HepG2 (cell line): ENCODE measurements around the gene SLC4A11. TPM values are rescaled to one million over a fixed set of nuclear protein-coding genes. Genes with fewer than 3 reads are reported as not detected.

Experiments used
- KAT8 ChIP-seq: IDR thresholded peaks from 2 replicates; pipeline ENCODE4 v1.6.1; 2016; ENCODE audit warnings: missing genetic modification reagents, missing compliant biosample characterization
- KDM1A ChIP-seq: IDR thresholded peaks from 2 replicates; pipeline ENCODE4 v1.6.1; 2016; ENCODE audit warnings: missing compliant biosample characterization
- MEF2D ChIP-seq: sonication (generic); formaldehyde crosslinking; IDR thresholded peaks from 2 replicates; pipeline ENCODE4 v1.5.1; 2020; ENCODE audit warnings: mild to moderate bottlenecking, missing genetic modification reagents
- MZF1 ChIP-seq: sonication (generic); formaldehyde crosslinking; IDR thresholded peaks from 2 replicates; pipeline ENCODE4 v1.8.1; 2023; ENCODE audit warnings: mild to moderate bottlenecking, missing genetic modification reagents, borderline replicate concordance
- NFYB ChIP-seq: sonication (generic); formaldehyde crosslinking; IDR thresholded peaks from 2 replicates; pipeline ENCODE4 v1.4.0; 2020; ENCODE audit warnings: missing genetic modification reagents
- TCF7 ChIP-seq: sonication (generic); IDR thresholded peaks from 2 replicates; pipeline ENCODE4 v1.6.1; 2016; ENCODE audit warnings: antibody characterized with exemption, low read depth
- ZBTB42 ChIP-seq: sonication (generic); formaldehyde crosslinking; IDR thresholded peaks from 2 replicates; pipeline ENCODE4 v1.5.0; 2020; ENCODE audit warnings: mild to moderate bottlenecking, missing genetic modification reagents
- ZNF101 ChIP-seq: sonication (generic); formaldehyde crosslinking; IDR thresholded peaks from 2 replicates; pipeline ENCODE4 v1.4.0; 2020; ENCODE audit warnings: mild to moderate bottlenecking, low read depth, missing genetic modification reagents, borderline replicate concordance
- ZNF121 ChIP-seq: sonication (generic); formaldehyde crosslinking; IDR thresholded peaks from 2 replicates; pipeline ENCODE4 v1.5.0; 2020; ENCODE audit warnings: mild to moderate bottlenecking, missing genetic modification reagents
- ZNF331 ChIP-seq: sonication (generic); formaldehyde crosslinking; IDR thresholded peaks from 2 replicates; pipeline ENCODE4 v1.4.0; 2020; ENCODE audit warnings: missing genetic modification reagents
- ZNF367 ChIP-seq: sonication (generic); formaldehyde crosslinking; IDR thresholded peaks from 2 replicates; pipeline ENCODE4 v1.4.0; 2020; ENCODE audit warnings: missing genetic modification reagents, borderline replicate concordance
- ZNF430 ChIP-seq: sonication (generic); formaldehyde crosslinking; IDR thresholded peaks from 2 replicates; pipeline ENCODE4 v1.9.0; 2021; ENCODE audit warnings: mild to moderate bottlenecking, missing genetic modification reagents
- ZNF510 ChIP-seq: sonication (generic); formaldehyde crosslinking; IDR thresholded peaks from 2 replicates; pipeline ENCODE4 v1.4.0; 2020; ENCODE audit warnings: low read depth, mild to moderate bottlenecking, missing genetic modification reagents
- ZNF883 ChIP-seq: sonication (generic); formaldehyde crosslinking; IDR thresholded peaks from 2 replicates; pipeline ENCODE4 v1.5.1; 2020; ENCODE audit warnings: mild to moderate bottlenecking, missing genetic modification reagents; ENCODE audit errors: not compliant biosample characterization
- polyA plus RNA-seq, 8 experiments: library from polyadenylated mRNA; depleted of rRNA in 3 of 8; stranded (reverse) in 7 of 8; unstranded in 1 of 8; fragments of >200 nt; fragmentation: Illumina TruSeq in 4 of 8; extraction: Trizol in 4 of 8; gene quantifications; 2 replicates each; pipeline versions ENCODE4 v1.2.1 to v1.2.3, GENCODE V29; 2011 to 2016; ENCODE audit warnings: low read depth in 4 of 8, missing spikeins in 1 of 8, mixed read lengths in 1 of 8; ENCODE audit not compliant: insufficient read depth in 1 of 8
- total RNA-seq, 5 experiments: library from RNA; depleted of rRNA; stranded (reverse); fragments of >200 nt; fragmentation: Illumina TruSeq; extraction: Trizol; gene quantifications; 2 replicates each; pipeline ENCODE4 v1.2.3, GENCODE V29; 2016; ENCODE audit warnings: low read depth in 1 of 5
- TF ChIP-seq, protein P1 (sequence below): sonication (generic); formaldehyde crosslinking; IDR thresholded peaks from 2 replicates; pipeline ENCODE4 v1.5.0; 2020; ENCODE audit warnings: missing genetic modification reagents
- TF ChIP-seq, protein P2 (sequence below): sonication (generic); formaldehyde crosslinking; IDR thresholded peaks from 2 replicates; pipeline ENCODE4 v1.4.0; 2020; ENCODE audit warnings: missing genetic modification reagents
- TF ChIP-seq, protein P3 (sequence below): sonication (generic); formaldehyde crosslinking; IDR thresholded peaks from 2 replicates; pipeline ENCODE4; 2020; ENCODE audit warnings: missing genetic modification reagents, mild to moderate bottlenecking, borderline replicate concordance
- TF ChIP-seq, protein P4 (sequence below): sonication (generic); formaldehyde crosslinking; IDR thresholded peaks from 2 replicates; pipeline ENCODE4 v1.8.1; 2023; ENCODE audit warnings: mild to moderate bottlenecking, missing genetic modification reagents

SLC4A11 gene
- total and polyA plus RNA-seq, 2 of the 13 experiments (the other 11 are each of a cell fraction or from before 2014, with no cell fraction given) = 3.9 to 27.0 TPM

DNA sequence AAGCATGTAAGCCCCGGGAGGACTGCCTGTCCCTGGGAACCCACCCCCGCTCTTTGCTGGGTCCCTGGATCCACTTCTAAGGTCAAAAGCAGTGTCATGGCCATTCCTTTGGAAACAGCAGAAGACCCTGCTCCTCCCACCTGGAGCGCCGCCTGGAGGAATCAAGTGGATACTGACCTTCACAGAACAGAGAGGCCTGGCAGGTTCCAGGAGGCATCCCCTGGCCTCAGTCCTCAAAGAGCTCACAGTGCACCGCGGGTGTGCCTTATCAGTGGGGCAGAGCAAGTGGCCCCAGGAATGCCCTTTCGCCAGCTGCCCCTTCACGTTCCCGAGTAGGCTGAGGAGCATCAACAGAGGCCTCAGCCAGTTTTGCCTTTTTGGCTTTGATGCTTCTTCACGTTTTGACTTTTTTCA lies 11.1 kb upstream of the SLC4A11 start (continued):
- TF ChIP-seq ZNF430 (no peak), MEF2D (CRISPR knock-in tag) (0 out of 2 replicates have a peak, but pooled peaks have one; percentile 61), ZNF331 (CRISPR knock-in tag) (peak; percentile 73; the same call in 1 of the 2 replicates), NFYB (CRISPR knock-in tag) (no peak), ZNF510 (CRISPR knock-in tag) (no peak), ZNF101 (CRISPR knock-in tag) (no peak), ZBTB42 (CRISPR knock-in tag) (no peak), KAT8 (CRISPR knock-in tag) (peak; percentile 67), ZNF883 (CRISPR knock-in tag) (peak; percentile 45), MZF1 (CRISPR knock-in tag) (no peak), ZNF367 (CRISPR knock-in tag) (no peak), ZNF121 (CRISPR knock-in tag) (no peak), KDM1A (CRISPR knock-in tag) (peak; percentile 50; the same call in 1 of the 2 replicates), TCF7 (no peak)
- TF ChIP-seq, protein P1, sequence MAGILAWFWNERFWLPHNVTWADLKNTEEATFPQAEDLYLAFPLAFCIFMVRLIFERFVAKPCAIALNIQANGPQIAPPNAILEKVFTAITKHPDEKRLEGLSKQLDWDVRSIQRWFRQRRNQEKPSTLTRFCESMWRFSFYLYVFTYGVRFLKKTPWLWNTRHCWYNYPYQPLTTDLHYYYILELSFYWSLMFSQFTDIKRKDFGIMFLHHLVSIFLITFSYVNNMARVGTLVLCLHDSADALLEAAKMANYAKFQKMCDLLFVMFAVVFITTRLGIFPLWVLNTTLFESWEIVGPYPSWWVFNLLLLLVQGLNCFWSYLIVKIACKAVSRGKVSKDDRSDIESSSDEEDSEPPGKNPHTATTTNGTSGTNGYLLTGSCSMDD (CRISPR knock-in tag) = no peak
- TF ChIP-seq, protein P2, sequence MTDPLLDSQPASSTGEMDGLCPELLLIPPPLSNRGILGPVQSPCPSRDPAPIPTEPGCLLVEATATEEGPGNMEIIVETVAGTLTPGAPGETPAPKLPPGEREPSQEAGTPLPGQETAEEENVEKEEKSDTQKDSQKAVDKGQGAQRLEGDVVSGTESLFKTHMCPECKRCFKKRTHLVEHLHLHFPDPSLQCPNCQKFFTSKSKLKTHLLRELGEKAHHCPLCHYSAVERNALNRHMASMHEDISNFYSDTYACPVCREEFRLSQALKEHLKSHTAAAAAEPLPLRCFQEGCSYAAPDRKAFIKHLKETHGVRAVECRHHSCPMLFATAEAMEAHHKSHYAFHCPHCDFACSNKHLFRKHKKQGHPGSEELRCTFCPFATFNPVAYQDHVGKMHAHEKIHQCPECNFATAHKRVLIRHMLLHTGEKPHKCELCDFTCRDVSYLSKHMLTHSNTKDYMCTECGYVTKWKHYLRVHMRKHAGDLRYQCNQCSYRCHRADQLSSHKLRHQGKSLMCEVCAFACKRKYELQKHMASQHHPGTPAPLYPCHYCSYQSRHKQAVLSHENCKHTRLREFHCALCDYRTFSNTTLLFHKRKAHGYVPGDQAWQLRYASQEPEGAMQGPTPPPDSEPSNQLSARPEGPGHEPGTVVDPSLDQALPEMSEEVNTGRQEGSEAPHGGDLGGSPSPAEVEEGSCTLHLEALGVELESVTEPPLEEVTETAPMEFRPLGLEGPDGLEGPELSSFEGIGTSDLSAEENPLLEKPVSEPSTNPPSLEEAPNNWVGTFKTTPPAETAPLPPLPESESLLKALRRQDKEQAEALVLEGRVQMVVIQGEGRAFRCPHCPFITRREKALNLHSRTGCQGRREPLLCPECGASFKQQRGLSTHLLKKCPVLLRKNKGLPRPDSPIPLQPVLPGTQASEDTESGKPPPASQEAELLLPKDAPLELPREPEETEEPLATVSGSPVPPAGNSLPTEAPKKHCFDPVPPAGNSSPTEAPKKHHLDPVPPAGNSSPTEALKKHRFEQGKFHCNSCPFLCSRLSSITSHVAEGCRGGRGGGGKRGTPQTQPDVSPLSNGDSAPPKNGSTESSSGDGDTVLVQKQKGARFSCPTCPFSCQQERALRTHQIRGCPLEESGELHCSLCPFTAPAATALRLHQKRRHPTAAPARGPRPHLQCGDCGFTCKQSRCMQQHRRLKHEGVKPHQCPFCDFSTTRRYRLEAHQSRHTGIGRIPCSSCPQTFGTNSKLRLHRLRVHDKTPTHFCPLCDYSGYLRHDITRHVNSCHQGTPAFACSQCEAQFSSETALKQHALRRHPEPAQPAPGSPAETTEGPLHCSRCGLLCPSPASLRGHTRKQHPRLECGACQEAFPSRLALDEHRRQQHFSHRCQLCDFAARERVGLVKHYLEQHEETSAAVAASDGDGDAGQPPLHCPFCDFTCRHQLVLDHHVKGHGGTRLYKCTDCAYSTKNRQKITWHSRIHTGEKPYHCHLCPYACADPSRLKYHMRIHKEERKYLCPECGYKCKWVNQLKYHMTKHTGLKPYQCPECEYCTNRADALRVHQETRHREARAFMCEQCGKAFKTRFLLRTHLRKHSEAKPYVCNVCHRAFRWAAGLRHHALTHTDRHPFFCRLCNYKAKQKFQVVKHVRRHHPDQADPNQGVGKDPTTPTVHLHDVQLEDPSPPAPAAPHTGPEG (CRISPR knock-in tag) = no peak
- TF ChIP-seq, protein P3, sequence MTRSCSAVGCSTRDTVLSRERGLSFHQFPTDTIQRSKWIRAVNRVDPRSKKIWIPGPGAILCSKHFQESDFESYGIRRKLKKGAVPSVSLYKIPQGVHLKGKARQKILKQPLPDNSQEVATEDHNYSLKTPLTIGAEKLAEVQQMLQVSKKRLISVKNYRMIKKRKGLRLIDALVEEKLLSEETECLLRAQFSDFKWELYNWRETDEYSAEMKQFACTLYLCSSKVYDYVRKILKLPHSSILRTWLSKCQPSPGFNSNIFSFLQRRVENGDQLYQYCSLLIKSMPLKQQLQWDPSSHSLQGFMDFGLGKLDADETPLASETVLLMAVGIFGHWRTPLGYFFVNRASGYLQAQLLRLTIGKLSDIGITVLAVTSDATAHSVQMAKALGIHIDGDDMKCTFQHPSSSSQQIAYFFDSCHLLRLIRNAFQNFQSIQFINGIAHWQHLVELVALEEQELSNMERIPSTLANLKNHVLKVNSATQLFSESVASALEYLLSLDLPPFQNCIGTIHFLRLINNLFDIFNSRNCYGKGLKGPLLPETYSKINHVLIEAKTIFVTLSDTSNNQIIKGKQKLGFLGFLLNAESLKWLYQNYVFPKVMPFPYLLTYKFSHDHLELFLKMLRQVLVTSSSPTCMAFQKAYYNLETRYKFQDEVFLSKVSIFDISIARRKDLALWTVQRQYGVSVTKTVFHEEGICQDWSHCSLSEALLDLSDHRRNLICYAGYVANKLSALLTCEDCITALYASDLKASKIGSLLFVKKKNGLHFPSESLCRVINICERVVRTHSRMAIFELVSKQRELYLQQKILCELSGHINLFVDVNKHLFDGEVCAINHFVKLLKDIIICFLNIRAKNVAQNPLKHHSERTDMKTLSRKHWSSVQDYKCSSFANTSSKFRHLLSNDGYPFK (CRISPR knock-in tag) = peak; percentile 78; the same call in 1 of the 2 replicates
- TF ChIP-seq, protein P4, sequence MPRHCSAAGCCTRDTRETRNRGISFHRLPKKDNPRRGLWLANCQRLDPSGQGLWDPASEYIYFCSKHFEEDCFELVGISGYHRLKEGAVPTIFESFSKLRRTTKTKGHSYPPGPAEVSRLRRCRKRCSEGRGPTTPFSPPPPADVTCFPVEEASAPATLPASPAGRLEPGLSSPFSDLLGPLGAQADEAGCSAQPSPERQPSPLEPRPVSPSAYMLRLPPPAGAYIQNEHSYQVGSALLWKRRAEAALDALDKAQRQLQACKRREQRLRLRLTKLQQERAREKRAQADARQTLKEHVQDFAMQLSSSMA (CRISPR knock-in tag) = no peak
